ENCODE results near the gene ZNF718.
"Not testable (repeated sequence)": the region's sequence is repeated elsewhere in the genome, so short reads cannot be mapped to it uniquely, and the experiment has no call there.

Gene ZNF718

DNA sequence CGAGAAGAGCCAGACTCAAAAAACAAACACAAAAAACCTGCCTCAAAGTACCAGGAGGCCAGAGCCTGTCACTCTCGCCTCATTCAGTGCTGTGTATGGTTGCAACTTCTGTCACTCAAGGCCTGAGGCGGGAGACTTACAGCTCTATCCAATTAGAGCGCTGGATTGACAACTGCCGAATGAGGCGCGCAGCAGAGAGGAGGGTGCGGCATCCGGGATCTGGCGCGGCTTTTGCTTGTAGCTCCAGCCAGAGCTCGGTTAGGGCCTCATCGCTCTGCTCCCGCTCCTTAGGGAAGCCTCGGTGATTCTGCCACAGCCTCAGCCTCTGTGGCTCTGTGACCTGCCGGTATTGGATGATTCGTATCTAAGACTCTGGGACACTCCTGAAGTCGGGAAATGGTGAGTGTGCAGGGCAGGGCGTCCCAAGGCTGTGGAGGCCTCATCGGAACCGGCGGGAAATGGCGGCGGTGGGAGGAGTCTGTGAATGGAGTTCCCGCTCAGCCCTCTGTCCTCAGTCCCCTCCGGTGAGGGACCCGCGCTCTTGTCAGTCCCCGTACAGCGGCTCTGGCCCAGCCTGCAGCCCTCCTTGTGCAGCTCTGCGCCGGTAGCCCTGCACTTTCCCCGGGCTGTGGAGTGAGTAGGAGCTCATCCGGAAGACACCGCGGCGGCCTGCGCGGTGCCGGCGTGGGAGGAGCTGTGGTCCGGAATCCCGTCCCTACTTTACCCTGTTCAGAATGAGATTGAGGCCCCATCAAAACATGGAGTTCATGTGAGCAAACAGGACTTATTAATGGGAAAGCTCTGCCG, at the start of gene ZNF718:
Gene ZNF718, plus strand, starts transcription at position 227 of the 807 bp plus-strand sequence. Its CDS starts 170 bp downstream, at position 397.
- DNase-seq (ENCODE audit: low read depth), result peak; percentile 38

DNA sequence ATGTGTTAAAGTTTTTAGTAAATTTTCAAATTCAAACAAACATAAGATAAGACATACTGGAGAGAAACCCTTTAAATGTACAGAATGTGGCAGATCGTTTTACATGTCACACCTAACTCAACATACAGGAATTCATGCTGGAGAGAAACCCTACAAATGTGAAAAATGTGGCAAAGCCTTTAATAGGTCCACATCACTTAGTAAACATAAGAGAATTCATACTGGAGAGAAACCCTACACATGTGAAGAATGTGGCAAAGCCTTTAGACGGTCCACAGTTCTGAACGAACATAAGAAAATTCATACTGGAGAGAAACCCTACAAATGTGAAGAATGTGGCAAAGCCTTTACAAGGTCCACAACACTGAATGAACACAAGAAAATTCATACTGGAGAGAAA, 38.4 kb upstream of the ZNF718 start:
- DNase-seq (ENCODE audit: low read depth), result no peak

GRCh38 chr4:86559-87324, 37.6 kb upstream of the ZNF718 start:
- DNase-seq (ENCODE audit: low read depth), result not testable (repeated sequence)

DNA sequence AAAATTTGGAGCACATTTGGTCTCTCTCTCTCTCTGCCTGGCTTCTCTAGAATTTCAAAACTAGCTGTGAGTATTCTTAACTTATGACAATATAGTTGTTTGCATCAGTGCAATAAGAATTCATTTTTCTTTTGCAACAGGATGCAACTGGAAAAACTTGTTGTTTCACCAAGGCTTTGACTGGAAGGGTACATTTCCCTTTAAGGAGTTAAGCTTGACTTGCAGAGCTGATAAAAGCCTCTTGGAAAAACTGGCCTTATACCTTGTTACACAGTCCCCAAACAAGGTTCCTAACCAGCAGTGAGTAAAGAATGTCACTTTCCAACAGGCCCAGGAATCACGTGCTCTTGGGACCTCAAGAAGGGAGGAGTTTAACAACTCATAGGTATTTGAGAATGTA, 25.9 kb upstream of the ZNF718 start:
- no peak for DNase-seq (ENCODE audit: low read depth)

DNA sequence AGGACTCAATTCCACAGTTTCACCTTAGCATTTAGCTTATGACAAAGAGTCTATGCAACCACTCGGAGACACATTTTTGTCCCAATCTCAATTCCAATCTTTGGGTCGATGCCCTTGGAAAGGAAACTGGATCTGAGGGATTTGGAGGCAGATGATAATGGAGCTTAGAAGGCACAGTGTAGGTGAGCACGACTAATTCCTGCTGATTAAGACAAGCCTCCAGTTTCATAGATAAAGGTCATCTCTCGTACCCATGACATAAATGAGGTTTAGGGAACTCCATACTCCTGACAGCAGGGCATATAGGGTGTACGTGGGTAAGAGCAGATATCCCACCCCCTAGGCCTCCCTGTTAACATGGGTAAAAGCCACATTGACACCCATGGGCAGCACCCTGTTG, 24.4 kb upstream of the ZNF718 start:
- no peak for DNase-seq (ENCODE audit: low read depth)

GRCh38 chr4:107083-107443, 17.2 kb upstream of the ZNF718 start:
- no peak for DNase-seq (ENCODE audit: low read depth)

DNA sequence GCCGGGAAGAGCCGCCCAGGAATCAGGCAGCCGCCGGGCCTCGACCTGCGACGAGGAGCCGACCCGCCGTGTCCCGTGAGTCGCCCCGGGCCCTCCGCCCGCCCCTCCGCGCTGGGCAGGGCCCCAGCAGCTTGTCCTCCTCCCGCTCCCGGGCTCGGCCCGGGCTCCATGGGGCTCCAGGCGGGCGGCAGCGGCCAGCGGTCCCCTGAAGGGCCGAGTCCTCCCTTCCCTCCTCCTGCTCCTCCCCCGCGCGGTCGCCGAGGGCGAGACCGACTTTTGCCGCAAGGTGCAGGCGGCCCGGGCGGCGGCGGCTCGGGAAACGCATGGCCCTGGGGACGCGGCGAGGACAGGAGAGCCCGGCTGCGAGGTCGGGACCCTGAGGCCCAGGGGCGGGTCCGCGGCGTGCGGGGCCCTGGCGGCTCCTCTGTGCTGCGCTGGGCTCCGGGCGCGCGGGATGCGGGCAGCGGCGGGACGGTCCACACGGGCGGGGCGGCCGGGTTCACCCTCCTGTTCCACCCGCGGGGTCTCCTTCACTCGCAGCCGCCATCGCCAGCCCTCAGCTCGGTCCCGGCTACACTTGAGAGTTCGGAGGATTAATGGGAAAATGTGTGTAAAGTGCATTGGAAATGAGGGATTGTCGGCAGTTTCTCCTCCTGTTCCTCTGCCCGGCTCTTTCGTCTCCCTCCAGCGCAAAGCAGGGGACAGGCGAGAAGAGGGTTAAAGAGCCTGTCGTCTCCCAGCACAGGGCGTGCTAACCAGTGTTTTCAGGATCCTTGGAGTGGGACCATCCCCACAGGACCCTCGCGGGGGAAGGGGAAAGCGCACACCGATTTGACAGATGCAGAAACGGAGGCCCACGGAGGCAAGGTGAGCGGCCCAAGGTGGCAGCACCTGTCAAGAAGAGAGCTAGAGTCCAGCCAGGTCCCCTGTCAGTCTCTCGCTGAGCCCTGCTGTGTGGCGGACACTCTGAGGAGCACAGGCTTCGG, 16.6 kb upstream of the ZNF718 start:
- no peak for DNase-seq (ENCODE audit: low read depth)

GRCh38 chr4:112771-113170, 11.5 kb upstream of the ZNF718 start:
- no peak for DNase-seq (ENCODE audit: low read depth)

DNA sequence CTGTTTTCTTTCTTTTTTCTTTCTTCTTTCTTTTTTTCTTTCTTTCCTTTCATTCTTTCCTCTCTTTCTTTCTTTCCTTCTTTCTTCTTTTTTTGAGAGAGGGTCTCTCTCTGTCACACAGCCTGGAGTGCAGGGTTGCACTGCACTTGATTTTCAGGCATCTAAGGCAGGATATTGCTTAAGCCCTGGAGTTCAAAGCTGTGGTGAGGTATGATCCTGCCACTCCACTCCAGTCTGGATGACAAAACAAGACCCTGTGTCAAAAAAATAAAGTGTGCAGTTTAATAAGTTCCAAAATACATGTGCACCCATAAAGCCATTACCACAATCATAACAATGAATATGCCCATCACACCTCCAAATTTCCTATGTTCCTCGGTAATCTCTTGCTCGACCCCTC, 10.6 kb upstream of the ZNF718 start:
- DNase-seq (ENCODE audit: low read depth), result no peak

GRCh38 chr4:114149-114548, 10.2 kb upstream of the ZNF718 start:
- no peak for DNase-seq (ENCODE audit: low read depth)

GRCh38 chr4:116499-116898, 7.8 kb upstream of the ZNF718 start:
- DNase-seq (ENCODE audit: low read depth), result no peak

GRCh38 chr4:120616-121015, 3.7 kb upstream of the ZNF718 start:
- no peak for DNase-seq (ENCODE audit: low read depth)

DNA sequence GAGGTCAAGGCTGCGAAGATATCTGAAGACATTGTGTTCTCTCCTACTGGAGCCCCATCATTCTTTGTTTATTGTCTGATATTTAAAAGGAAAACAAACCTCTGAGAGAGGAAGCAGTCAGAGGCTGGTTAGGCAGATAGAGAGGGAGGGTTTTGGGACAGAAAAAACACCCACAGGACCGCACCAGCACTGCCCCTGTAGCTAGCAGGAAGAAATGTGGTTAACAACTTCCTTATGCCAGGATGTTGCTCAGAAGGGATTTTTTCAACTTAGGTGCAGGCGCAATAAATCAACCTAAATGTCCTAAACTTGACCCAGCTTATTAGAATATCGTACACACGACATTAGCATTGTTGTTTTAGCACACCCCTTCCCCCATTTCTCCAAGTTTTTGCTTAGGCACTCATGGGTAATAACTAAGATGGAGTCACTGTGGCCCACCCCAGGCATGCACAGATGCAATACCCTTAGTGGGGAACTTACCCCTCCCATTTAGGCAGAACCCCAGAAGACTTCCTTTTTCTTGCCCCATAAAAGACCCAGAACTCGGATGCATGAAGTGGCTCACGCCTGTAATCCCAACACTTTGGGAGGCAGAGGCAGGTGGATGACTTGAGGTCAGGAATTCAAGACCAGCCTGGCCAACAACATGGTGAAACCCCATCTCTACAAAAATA, 2.8 kb upstream of the ZNF718 start:
- DNase-seq (ENCODE audit: low read depth), result no peak

GRCh38 chr4:123922-124274, 403 bp upstream of the ZNF718 start:
- not testable (repeated sequence) for DNase-seq (ENCODE audit: low read depth)

DNA sequence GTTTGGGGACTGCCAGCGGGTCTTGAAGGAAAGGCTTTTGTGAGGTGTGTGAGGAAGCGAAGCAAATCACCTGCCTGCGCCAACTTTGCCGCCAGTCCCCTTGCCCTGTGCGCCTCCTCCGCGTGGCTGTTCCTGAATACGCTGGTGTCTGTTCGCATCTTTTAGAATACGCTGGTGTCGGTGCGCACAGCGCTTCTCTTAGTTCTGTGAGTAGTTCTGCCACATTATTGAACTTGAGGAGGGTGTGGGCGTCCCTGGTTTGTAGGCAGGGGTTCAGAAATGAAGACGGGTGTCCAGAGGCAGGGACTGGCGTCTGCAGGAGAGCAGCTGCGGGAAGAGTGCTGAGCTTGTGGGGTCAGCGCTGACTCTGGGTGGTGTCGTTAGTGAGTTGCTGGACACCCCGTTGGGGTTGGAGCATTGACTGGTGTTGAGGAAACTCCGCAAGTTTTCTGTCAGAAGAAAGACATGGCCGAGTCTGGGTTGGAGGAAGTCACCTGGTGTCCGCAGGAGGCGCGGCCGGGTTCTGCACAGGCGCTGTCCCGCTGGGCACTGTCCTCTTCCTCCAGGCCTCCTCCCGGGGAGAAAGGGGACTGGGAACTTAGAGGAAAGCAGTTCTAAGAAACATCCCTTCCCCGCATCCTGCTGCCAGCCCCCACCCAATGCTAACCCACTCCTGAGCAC, 930 bp downstream of the ZNF718 start:
- DNase-seq (ENCODE audit: low read depth), result peak; percentile 0

- DNase-seq (ENCODE audit: low read depth), result no peak
Measured at GRCh38 chr4:125833-126232, 1.5 kb downstream of the ZNF718 start.

GRCh38 chr4:132483-132882, 8.2 kb downstream of the ZNF718 start:
- no peak for DNase-seq (ENCODE audit: low read depth)

DNA sequence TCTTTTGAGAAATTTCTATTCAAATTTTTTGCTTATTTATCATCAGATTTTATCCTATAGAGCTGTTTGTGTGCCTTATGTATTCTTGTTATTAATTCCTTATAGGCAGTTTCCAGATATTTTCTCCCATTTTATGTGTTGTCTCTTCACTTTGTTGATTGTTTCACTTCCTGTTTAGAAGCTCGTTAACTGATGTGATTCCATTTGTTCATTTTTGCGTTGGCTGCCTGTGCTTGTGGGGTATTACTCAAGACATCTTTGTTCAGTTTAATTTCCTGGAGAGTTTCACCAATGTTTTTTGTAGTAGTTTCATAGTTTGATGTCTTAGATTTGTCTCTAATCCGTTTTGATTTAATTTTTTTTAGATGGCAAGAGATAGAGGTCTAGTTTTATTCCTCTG, 14.6 kb downstream of the ZNF718 start:
- no peak for DNase-seq (ENCODE audit: low read depth)

DNA sequence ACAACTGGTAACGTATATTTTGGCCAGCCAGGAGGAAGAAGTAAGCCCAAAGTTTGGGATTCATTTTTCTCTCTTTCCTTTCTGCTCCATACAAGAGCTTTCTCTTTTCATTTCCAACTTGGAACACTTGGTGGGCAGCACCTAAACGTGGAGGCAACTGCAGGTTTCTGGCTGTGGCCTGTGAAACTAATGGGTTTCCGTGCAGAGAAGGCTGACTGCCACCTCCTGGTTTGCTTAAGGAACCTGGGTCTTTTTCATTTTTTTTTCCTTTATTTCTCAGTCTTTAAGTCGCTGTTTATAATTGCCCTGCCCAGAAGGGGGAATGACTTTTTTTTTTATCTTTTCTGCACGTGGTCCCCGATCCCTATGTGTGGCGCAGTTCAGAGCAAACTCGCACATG, 15.4 kb downstream of the ZNF718 start:
- DNase-seq (ENCODE audit: low read depth), result no peak

- DNase-seq (ENCODE audit: low read depth), result no peak
Measured at GRCh38 chr4:146621-147020, 22.3 kb downstream of the ZNF718 start.

DNA sequence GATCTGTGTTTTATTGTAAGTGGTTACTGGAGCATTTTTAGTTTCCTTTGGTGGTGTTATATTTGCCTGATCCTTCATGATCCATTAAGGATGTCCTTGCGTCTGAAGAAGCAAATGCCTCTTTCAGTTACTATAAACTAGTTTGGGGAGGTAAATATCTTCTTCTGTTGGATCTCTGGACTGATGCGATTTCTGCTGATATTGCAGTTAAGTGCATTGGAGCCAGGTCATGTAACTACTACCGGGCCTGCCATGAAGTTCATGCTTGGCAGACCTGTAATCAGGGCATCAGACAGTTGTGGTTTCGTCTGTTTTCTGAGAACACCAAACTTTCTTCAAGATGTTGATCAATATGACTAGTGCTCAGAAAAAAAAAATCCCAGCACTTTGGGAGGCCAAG, 22.9 kb downstream of the ZNF718 start:
- no peak for DNase-seq (ENCODE audit: low read depth)

Data from HS-27A (cell line).